IMR-90 (cell line): ENCODE data around the gene DTD1. TPM values are rescaled to one million over a fixed set of nuclear protein-coding genes. Genes with fewer than 3 reads are reported as not detected.
A peak's percentile ranks its signal among the peaks of the same experiment; 100 is the strongest.

Experiments
- ATAC-seq: fragments of 200-7000 bp; cut with Tn5 transposase; 2 replicates; pipeline ENCODE4 v1.9.1; 2020; ENCODE audit warnings: low read depth, mild to moderate bottlenecking, moderate library complexity
- BruUV-seq: library from RNA; stranded (reverse); fragments of 400-500 nt; replicated peaks from 2 replicates; lab custom pipeline; 2021; lab: Mats Ljungman, UMichigan
- CTCF ChIA-PET: fragments of 300-600 bp; formaldehyde crosslinking; extraction: SDS; loops from one replicate; lab custom pipeline; 2021; ENCODE audit warnings: antibody characterized with exemption; lab: Yijun Ruan, JAX
- POLR2A ChIA-PET: fragments of 300-600 bp; sonication (Branson Sonifier 250); formaldehyde crosslinking; loops from one replicate; lab custom pipeline; 2022; ENCODE audit warnings: antibody characterized with exemption; ENCODE audit not compliant: unreplicated experiment; lab: Charles Lee
- DNase-seq: peaks from one replicate; pipeline ENCODE4 v3.0.0; 2013
- H2AFZ ChIP-seq: replicated peaks from 2 replicates; pipeline ENCODE3; 2013; ENCODE audit warnings: low read length, mild to moderate bottlenecking; ENCODE audit not compliant: poor library complexity
- H2AK5ac ChIP-seq: 2 replicates; pipeline ENCODE4 v1.6.1; 2013; ENCODE audit warnings: low read depth, low read length, inconsistent platforms
- H2AK9ac ChIP-seq: replicated peaks from 2 replicates; pipeline ENCODE3; 2013; ENCODE audit warnings: mild to moderate bottlenecking, low read depth, low read length, moderate library complexity; ENCODE audit not compliant: poor library complexity
- H2BK120ac ChIP-seq: 2 replicates; pipeline ENCODE4 v1.6.1; 2013; ENCODE audit warnings: low read depth, low read length, inconsistent platforms
- H2BK15ac ChIP-seq: 3 replicates; pipeline ENCODE4 v1.6.1; 2013; ENCODE audit warnings: low read depth, low read length, inconsistent platforms
- H2BK20ac ChIP-seq: 2 replicates; pipeline ENCODE4 v1.6.1; 2013; ENCODE audit warnings: low read depth, mild to moderate bottlenecking, inconsistent platforms, low read length, moderate library complexity
- H2BK5ac ChIP-seq: 2 replicates; pipeline ENCODE4 v1.6.1; 2013; ENCODE audit warnings: mild to moderate bottlenecking, low read depth, low read length, inconsistent platforms; ENCODE audit not compliant: poor library complexity, severe bottlenecking
- H3K14ac ChIP-seq: replicated peaks from 2 replicates; pipeline ENCODE4 v1.6.1; 2013; ENCODE audit warnings: low read depth, low read length, inconsistent platforms
- H3K18ac ChIP-seq: 2 replicates; pipeline ENCODE4 v1.6.1; 2013; ENCODE audit warnings: low read depth, low read length, control low read depth
- H3K23ac ChIP-seq: 2 replicates; pipeline ENCODE4 v1.6.1; 2013; ENCODE audit warnings: low read depth, low read length, inconsistent platforms
- H3K27ac ChIP-seq: 2 replicates; pipeline ENCODE4 v1.5.1; 2013; ENCODE audit warnings: mild to moderate bottlenecking, control low read depth, low read length; ENCODE audit not compliant: insufficient read depth
- H3K27me3 ChIP-seq: 2 replicates; pipeline ENCODE4 v1.6.1; 2013; ENCODE audit warnings: low read length; ENCODE audit not compliant: control insufficient read depth, insufficient read depth
- H3K36me3 ChIP-seq: 2 replicates; pipeline ENCODE4 v1.6.1; 2013; ENCODE audit warnings: low read length, mixed read lengths; ENCODE audit not compliant: control insufficient read depth, insufficient read depth
- H3K4ac ChIP-seq: 2 replicates; pipeline ENCODE4 v1.6.1; 2013; ENCODE audit warnings: low read depth, low read length, inconsistent platforms
- H3K4me1 ChIP-seq: 2 replicates; pipeline ENCODE4 v1.6.1; 2013; ENCODE audit warnings: low read length, mixed read lengths; ENCODE audit not compliant: control insufficient read depth, insufficient read depth
- H3K4me2 ChIP-seq: 2 replicates; pipeline ENCODE4 v1.6.1; 2013; ENCODE audit warnings: low read depth, mild to moderate bottlenecking, control low read depth, low read length, moderate library complexity
- H3K4me3 ChIP-seq: 2 replicates; pipeline ENCODE4 v1.5.1; 2013; ENCODE audit warnings: low read depth, mild to moderate bottlenecking, control low read depth, low read length, moderate library complexity; ENCODE audit not compliant: insufficient read depth
- H3K56ac ChIP-seq: 2 replicates; pipeline ENCODE4 v1.6.1; 2013; ENCODE audit warnings: low read length, inconsistent platforms; ENCODE audit not compliant: insufficient read depth; ENCODE audit errors: extremely low read depth
- H3K79me1 ChIP-seq, 2 experiments: 2 replicates each; pipeline ENCODE4 v1.6.1; 2013; ENCODE audit warnings: low read length in 2 of 2, inconsistent platforms in 1 of 2, low read depth in 1 of 2
- H3K9ac ChIP-seq: 2 replicates; pipeline ENCODE4 v1.6.1; 2013; ENCODE audit warnings: low read depth, low read length, control low read depth
- H3K9me1 ChIP-seq: 2 replicates; pipeline ENCODE4 v1.6.1; 2013; ENCODE audit warnings: low read length, inconsistent platforms; ENCODE audit not compliant: insufficient read depth
- H3K9me3 ChIP-seq: 2 replicates; pipeline ENCODE4 v1.6.1; 2013; ENCODE audit warnings: low read length; ENCODE audit not compliant: control insufficient read depth, insufficient read depth
- H4K20me1 ChIP-seq: 2 replicates; pipeline ENCODE4 v1.6.1; 2013; ENCODE audit warnings: low read length, inconsistent platforms; ENCODE audit not compliant: insufficient read depth
- H4K5ac ChIP-seq: 2 replicates; pipeline ENCODE4 v1.6.1; 2013; ENCODE audit warnings: mild to moderate bottlenecking, low read depth, low read length, control low read depth
- H4K8ac ChIP-seq, 2 experiments: 2 replicates each; pipeline ENCODE4 v1.6.1; 2013; ENCODE audit warnings: low read depth in 2 of 2, low read length in 2 of 2, control low read depth in 1 of 2, inconsistent platforms in 1 of 2
- H4K91ac ChIP-seq: 2 replicates; pipeline ENCODE4 v1.6.1; 2013; ENCODE audit warnings: low read depth, low read length, inconsistent platforms; ENCODE audit not compliant: insufficient read depth
- BHLHE40 ChIP-seq: fragments of 150-350 bp; IDR thresholded peaks from 2 replicates; pipeline ENCODE4 v1.6.1; 2016; ENCODE audit warnings: mild to moderate bottlenecking, low read depth, low read length
- CEBPB ChIP-seq: IDR thresholded peaks from 2 replicates; pipeline ENCODE4 v1.6.1; 2012; ENCODE audit warnings: low read depth, low read length, improper control_type of control experiment
- CHD1 ChIP-seq: IDR thresholded peaks from 2 replicates; pipeline ENCODE4 v1.6.1; 2012; ENCODE audit warnings: low read depth, low read length, improper control_type of control experiment
- CTCF ChIP-seq: conservative IDR thresholded peaks from 2 replicates; pipeline ENCODE4 v1.5.1; 2012; ENCODE audit warnings: mild to moderate bottlenecking, low read depth, low read length, improper control_type of control experiment
- ELK1 ChIP-seq: fragments of 150-350 bp; IDR thresholded peaks from 2 replicates; pipeline ENCODE4 v1.6.1; 2016; ENCODE audit warnings: low read depth, mild to moderate bottlenecking, low read length, moderate library complexity, borderline replicate concordance
- FOS ChIP-seq: fragments of 150-350 bp; IDR thresholded peaks from 2 replicates; pipeline ENCODE4 v1.6.1; 2016; ENCODE audit warnings: low read depth, low read length
- MAFK ChIP-seq: IDR thresholded peaks from 2 replicates; pipeline ENCODE4 v1.6.1; 2012; ENCODE audit warnings: low read depth, low read length, improper control_type of control experiment
- MAZ ChIP-seq: IDR thresholded peaks from 2 replicates; pipeline ENCODE4 v1.6.1; 2012; ENCODE audit warnings: low read depth, mild to moderate bottlenecking, low read length, improper control_type of control experiment, moderate library complexity, borderline replicate concordance
- MXI1 ChIP-seq: IDR thresholded peaks from 2 replicates; pipeline ENCODE4 v1.6.1; 2012; ENCODE audit warnings: low read depth, mild to moderate bottlenecking, low read length, moderate library complexity, borderline replicate concordance
- NFE2L2 ChIP-seq: fragments of 150-350 bp; IDR thresholded peaks from 2 replicates; pipeline ENCODE4 v1.6.1; 2016; ENCODE audit warnings: low read depth, mild to moderate bottlenecking, low read length
- POLR2A ChIP-seq: IDR thresholded peaks from 2 replicates; pipeline ENCODE4 v1.6.1; 2012; ENCODE audit warnings: mild to moderate bottlenecking, low read depth, low read length
- RAD21 ChIP-seq: IDR thresholded peaks from 2 replicates; pipeline ENCODE4 v1.6.1; 2012; ENCODE audit warnings: low read length, improper control_type of control experiment
- RCOR1 ChIP-seq: IDR thresholded peaks from 2 replicates; pipeline ENCODE4 v1.6.1; 2012; ENCODE audit warnings: mild to moderate bottlenecking, low read length, improper control_type of control experiment; ENCODE audit not compliant: insufficient replicate concordance
- RFX5 ChIP-seq: IDR thresholded peaks from 2 replicates; pipeline ENCODE4 v1.8.0; 2012; ENCODE audit warnings: low read depth, mild to moderate bottlenecking, low read length, moderate library complexity
- SMC3 ChIP-seq: fragments of 150-350 bp; IDR thresholded peaks from 2 replicates; pipeline ENCODE4 v1.6.1; 2016; ENCODE audit warnings: low read depth, mild to moderate bottlenecking, antibody characterized with exemption, low read length, moderate library complexity
- USF2 ChIP-seq: fragments of 150-350 bp; IDR thresholded peaks from 2 replicates; pipeline ENCODE4 v1.6.1; 2017; ENCODE audit warnings: mild to moderate bottlenecking, antibody characterized with exemption, low read length, low read depth
- dilution Hi-C: fragments of 300-500 bp; cut with HindIII; formaldehyde crosslinking; loops from one replicate; pipeline ENCODE4 v1.14.3; 2018; ENCODE audit warnings: low sequenced_read_pairs; ENCODE audit not compliant: unreplicated experiment
- in situ Hi-C: fragments of 300-500 bp; cut with MboI; formaldehyde crosslinking; loops from 3 replicates; pipeline ENCODE4 v1.14.3; 2019; ENCODE audit warnings: low sequenced_read_pairs, inconsistent platforms, mixed read lengths
- intact Hi-C: fragments of 100-400 bp; cut with micrococcal nuclease; formaldehyde crosslinking; loops from 2 replicates; pipeline ENCODE4 v1.10.0; 2022
- polyA plus RNA-seq, 3 experiments: library from polyadenylated mRNA; depleted of rRNA; stranded (reverse); fragments of >200 nt; gene quantifications; 2 replicates each; pipeline ENCODE4 v1.2.3, GENCODE V29; 2012; ENCODE audit warnings: low replicate concordance in 1 of 3
- total RNA-seq: library from RNA; depleted of rRNA; stranded (reverse); fragments of >200 nt; gene quantifications from 2 replicates; pipeline ENCODE4 v1.2.3, GENCODE V29; 2012

The DTD1 gene
- total and polyA plus RNA-seq, 2 of the 4 experiments (the other 2 are of a cell fraction), result 73.1 to 101 TPM

GRCh38 chr20:18596270-18596669, 8.4 kb downstream of the DTD1 start:
- intact Hi-C loops (no loop called here), in situ Hi-C loops (no loop called here), dilution Hi-C loops (no loop called here)
- CTCF ChIA-PET, result no interaction called here
- Histone ChIP-seq H3K14ac (no peak overlapping the region), H3K27me3 (no peaks in the 10 kb centered on the region), H4K20me1 (no peaks in the 10 kb centered on the region), H3K4ac (no peak overlapping the region), H3K56ac (no peak overlapping the region), H4K8ac (no peak overlapping the region), H2BK15ac (no peak overlapping the region), H2AK9ac (peak overlapping the region; percentile 69), H3K9me3 (no peaks in the 10 kb centered on the region), H3K4me2 (no peak overlapping the region), H2BK20ac (no peak overlapping the region), H3K18ac (no peak overlapping the region), H4K91ac (no peak overlapping the region), H4K5ac (no peak overlapping the region), H3K9me1 (peaks cover 3% of the 10 kb centered on the region; the same call in 1 of the 2 replicates), H2BK5ac (no peak overlapping the region), H3K9ac (no peak overlapping the region), H3K79me1 (peaks cover 12 to 19% of the 10 kb centered on the region in 2 experiments), H3K4me1 (no peaks in the 10 kb centered on the region), H3K23ac (no peak overlapping the region), H3K27ac (no peak overlapping the region), H2AK5ac (no peak overlapping the region), H2AFZ (no peak overlapping the region), H2BK120ac (no peak overlapping the region), H3K4me3 (no peak overlapping the region), H3K36me3 (peaks cover 14% of the 10 kb centered on the region)
- POLR2A ChIA-PET, result no interaction called here
- ATAC-seq, result peak; percentile 75
- no TSS peak for BruUV-seq
- no peak for TF ChIP-seq MAFK
- no peak for TF ChIP-seq MAZ
- TF ChIP-seq POLR2A, result no peak
- TF ChIP-seq ELK1, result no peak
- no peak for TF ChIP-seq RFX5
- no peak for TF ChIP-seq MXI1
- TF ChIP-seq CHD1, result no peak
- TF ChIP-seq CTCF, result no peak
- TF ChIP-seq BHLHE40, result no peak
- no peak for TF ChIP-seq RAD21
- TF ChIP-seq CEBPB, result no peak
- no peak for TF ChIP-seq USF2
- TF ChIP-seq NFE2L2, result no peak
- TF ChIP-seq RCOR1, result no peak
- no peak for TF ChIP-seq SMC3
- TF ChIP-seq FOS, result no peak
- DNase-seq, result no peak
